GM18861 (cell line): Measurements from ENCODE around the gene EVI5L.
A peak's percentile ranks its signal among the peaks of the same experiment; 100 is the strongest.
"Not testable (repeated sequence)": the region's sequence is repeated elsewhere in the genome, so short reads cannot be mapped to it uniquely, and the experiment has no call there.

Experiments
- ATAC-seq: cut with Tn5 transposase; IDR thresholded peaks from one replicate; pipeline ENCODE4 v1.9.1; 2021; ENCODE audit not compliant: unreplicated experiment

The EVI5L gene

DNA sequence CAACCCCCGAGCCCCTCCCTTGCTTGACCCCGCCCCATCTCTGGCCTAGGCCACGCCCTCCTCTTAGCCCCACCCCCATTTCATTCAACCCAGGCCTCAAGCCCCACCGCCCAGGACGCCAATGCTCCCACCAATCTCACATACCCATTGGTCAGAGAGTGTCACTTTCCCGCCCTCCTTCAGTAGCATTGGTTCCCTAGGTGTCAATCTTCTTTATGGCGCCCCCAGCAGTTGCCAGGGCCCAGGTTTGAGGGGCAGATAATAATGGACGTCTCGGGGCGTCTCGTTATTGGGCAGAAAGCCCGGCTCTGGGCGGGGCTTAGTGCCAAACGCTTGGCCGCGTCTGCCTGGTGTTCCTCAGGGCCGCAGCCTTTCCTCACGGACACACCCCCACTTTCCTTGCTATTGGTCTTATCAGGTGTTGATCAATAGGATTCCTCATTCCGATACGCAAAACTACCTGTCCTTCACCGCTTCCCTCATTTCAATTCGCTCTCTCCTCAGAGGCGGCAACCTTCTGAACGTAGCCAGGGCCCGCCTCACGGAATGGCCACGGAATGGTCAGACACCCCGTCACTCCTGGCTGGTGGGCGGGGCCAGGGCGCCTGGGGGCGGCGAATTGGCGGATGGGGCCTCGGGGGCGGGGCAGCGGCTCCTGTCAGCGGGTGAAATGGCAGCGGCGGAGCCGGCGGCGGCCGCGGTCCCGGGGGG is at the start of gene EVI5L:
Gene EVI5L (plus strand): TSS at position 658 of the 711 bp plus-strand sequence. CDS start 16,325 bp downstream, outside the sequence.
- peak; percentile 86 for ATAC-seq

DNA sequence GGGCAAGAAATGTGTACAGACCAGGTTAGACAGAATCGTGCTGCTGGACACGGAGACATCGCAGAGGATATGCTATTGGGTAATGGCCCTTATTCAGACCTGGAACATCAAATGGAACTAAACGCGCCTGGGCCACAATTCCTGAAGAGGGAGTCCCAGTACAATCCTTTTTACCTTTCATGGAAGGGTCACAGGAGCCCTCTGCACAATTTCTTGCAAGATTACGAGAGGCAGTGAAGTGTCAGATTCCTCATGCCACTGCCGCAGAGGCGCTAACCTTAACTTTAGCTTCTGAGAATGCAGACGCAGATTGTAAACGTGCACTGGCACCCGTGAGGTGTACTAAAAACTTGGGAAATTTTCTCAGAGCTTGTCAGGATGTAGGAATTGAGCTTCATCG is 48.9 kb upstream of the EVI5L start:
- no peak for ATAC-seq

DNA sequence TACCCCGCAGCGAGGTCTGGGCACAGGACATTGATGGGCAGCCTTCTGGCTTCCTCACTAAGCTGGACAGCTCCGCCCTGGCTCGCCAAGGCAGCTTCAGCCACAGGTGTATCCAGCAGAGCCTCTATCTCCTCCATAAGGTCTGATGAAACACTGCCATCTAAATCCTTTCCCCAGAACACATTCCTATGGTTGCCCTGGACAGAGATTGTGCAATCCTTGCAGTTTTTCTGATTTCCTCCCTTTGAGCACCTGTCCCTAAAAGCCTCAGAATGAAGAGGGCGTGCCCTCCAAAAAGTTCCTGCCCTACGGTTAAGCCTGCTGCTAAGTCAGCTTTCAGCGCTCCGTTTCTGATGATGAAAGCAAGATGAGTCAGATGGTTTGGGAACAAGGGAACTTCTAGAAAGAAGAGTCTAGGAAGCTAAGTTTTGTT is 46.0 kb upstream of the EVI5L start:
- ATAC-seq: no peak

GRCh38 chr19:7784856-7785255 is 45.2 kb upstream of the EVI5L start:
- ATAC-seq: no peak

DNA sequence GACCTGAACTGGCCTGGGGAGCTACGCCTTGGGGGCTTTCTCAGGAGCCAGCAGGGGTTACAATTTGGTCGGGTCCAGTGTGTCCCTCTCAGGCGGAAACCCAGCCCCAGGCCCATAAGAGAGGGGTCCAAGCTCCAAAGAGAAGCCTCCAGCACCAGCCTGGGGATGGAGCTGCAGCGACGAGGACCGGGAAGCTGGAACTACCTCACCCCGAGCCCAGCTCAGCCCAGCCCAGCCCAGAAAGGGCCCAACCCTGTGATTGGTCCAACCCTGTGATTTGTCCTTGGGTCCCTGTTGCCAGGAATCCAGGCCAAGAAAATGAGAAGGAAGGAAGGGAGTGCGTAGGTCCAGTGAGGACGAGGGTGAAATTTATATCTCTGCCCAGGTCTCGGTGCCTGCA is 42.9 kb upstream of the EVI5L start:
- no peak for ATAC-seq

GRCh38 chr19:7787602-7788177 is 42.3 kb upstream of the EVI5L start:
- ATAC-seq: no peak

DNA sequence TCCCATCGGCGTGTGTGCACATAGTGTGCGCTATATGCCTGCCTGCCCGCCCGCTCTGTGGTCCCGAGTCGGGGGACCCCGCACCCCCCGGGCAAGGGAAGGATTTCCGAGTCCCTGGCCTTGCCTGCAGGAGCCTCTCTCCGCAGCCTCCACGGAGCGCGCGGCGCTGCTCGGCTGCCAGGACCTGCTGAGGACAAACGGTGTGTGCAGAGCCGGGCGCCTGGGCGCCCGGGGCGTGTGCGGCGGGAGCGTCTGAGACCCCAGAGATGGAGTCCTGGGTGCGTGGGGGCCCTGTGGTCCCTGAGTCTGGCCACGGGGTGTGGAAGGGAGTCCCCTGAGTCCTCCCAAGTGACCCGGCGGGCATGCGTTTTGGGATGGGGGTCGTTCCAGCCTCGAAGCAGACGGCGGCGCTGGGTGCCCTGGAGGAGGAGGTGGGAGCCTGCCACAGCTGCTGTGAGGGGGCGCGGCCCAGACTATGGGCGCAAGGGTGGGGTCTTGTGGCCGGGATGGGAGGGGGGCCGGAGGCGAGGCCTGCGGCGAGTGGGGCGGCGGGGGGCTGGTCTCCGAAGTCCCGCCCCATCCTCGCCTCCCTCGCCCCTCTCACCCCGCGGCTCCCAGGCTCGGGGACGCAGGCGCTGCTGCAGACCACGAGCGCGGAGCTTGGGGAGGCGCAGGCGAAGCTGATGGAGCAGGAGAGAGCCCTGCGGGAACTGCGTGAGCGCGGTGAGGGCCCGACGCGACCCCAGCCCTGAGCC is 41.7 kb upstream of the EVI5L start:
- ATAC-seq: no peak

DNA sequence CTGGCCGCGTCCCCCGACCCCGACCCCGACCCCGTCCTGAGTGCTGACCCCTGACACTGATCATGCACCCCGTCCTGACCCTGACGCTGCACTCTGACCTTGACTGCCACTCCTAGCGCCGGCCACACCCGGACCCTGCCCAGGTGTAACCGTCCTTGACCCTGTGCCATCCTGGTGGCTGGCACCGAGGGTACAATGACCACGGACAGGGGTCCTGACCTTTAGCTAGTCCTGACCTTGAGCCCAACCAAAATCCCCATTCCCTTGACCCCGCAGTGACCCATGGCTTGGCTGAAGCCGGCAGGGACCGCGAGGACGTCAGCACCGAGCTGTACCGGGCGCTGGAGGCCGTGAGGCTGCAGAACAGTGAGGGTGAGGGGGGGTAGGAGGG is 41.1 kb upstream of the EVI5L start:
- ATAC-seq: no peak

DNA sequence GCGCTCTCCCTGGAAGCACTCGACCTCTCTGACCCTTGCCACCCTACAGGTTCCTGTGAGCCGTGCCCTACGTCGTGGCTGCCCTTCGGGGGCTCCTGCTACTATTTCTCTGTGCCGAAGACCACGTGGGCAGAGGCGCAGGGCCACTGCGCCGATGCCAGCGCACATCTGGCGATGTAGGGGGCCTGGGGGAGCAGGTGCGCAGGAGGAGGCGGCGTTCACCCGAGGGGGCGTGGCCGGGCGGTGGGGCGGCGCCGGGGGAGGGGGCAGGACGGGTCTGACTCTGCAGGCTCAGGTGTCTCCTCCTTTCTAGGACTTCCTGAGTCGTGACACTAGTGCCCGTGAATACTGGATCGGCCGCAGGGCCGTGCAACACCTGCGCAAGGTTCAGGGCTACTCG is 40.6 kb upstream of the EVI5L start:
- no peak for ATAC-seq

DNA sequence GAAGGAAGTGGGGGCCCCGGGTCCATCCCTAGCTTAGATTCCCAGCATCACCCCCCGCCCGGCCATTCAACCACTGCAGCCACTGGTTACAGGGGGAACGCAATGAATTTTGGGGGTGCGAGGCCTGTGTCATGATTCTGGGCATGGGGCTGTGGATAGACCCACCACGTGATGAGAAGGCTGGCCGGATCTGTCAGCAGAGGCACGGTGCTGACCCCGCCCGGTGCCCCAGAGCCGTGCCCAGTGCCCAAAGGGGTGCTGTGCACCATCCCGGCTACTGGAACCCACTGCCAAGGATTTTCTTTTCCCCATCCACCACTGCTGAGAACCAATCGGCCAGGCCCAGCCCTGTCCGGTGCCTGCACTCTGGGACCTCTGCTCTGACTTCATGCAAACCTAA is 39.6 kb upstream of the EVI5L start:
- no peak for ATAC-seq

DNA sequence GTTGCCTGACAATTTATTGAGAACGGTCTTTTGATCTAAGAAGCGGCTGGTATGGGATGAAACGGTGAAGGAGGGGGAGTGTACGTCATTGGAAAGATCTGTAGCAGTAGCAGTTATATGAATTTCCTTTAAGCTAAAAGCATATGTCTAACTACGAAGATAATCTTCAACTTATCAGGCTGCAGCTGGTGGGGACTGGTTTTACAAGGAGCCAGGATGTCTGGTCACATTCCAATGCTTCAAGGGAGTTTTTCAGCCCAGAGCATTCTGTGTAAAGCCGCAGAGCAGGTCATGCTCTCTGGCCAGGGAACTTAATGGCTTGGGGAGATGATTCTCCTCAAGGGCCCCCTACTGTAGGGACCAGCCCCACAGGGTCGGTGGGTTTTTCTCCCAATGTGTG is 37.7 kb upstream of the EVI5L start:
- no peak for ATAC-seq

GRCh38 chr19:7792701-7793100 is 37.3 kb upstream of the EVI5L start:
- not testable (repeated sequence) for ATAC-seq

GRCh38 chr19:7793493-7793892 is 36.5 kb upstream of the EVI5L start:
- no peak for ATAC-seq

GRCh38 chr19:7795555-7796161 is 34.4 kb upstream of the EVI5L start:
- ATAC-seq: no peak

DNA sequence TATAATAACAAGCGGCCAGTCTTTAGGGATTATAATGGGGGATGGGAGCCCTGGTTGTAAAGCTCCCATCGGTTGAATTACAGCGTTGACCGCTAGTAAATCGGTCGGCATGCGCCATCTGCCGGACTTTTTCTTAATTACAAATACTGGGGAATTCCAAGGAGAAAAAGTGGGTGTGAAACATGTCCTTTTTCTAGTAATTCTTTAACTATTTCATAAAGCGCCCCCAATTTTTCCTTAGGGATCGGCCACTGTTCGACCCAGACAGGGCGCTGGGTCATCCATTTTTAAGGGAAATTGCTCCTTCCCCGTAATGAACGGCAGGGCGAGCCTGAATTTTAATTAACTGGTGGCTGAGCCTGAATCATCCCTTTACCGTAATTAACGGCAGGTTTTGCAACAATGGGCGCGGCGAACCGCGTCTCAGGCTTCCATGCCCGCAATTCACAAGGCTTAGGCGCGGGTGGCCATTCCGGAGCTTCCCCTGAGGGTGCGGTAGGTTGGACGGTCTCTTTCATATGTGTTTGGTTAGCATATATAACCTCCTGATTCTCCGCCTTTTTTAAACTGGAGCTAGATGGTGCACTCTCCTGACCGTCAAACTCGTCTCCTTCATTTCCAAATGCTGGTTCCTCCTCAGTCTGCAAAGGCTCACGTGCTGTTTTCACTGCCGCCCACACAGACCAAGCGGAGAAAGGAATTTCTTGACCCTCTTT is 30.2 kb upstream of the EVI5L start:
- ATAC-seq: no peak

GRCh38 chr19:7801020-7801570 is 28.9 kb upstream of the EVI5L start:
- ATAC-seq: no peak

- no peak for ATAC-seq
Observed at GRCh38 chr19:7806234-7806633, 23.8 kb upstream of the EVI5L start.

DNA sequence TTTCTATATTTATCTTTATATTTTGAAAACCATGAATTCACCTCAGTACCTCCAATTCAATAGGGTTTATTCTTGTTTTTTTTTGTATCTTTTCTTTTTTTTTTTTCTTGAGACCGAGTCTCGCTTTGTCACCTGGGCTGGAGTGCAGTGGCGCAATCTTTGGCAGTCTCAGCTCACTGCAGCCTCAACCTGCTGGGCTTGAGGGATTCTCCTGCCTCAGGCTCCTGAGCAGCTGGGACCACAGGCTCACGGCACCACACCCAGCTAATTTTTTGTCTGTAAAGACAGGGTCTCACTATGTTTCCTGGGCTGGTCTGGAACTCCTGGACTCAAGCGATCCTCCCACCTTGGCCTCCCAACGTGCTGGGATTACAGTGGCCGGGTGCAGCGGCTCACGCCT is 23.1 kb upstream of the EVI5L start:
- ATAC-seq: no peak

- no peak for ATAC-seq
Observed at GRCh38 chr19:7808108-7808507, 21.9 kb upstream of the EVI5L start.

DNA sequence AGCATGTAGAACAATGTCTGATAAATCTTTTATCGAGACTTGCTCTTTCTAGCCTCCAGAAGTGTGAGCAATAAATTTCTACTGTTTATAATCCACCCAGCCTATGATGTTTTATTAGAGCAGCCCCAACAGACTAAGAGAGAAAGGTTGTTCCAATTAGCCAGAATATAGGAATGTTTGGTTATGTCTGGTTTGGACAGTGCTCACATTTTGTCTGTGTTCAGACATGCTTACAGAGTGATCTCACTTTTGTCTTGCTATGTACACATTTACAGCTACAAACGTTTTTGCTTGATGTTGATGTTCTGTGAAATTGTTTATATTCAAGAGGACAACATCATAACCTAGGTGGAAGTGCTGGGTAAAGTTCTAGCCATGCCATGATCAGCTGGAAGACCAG is 18.0 kb upstream of the EVI5L start:
- no peak for ATAC-seq

GRCh38 chr19:7815325-7815724 is 14.7 kb upstream of the EVI5L start:
- no peak for ATAC-seq
